Measurements from ENCODE around the gene IGFBP3.
A peak's percentile ranks its signal among the peaks of the same experiment; 100 is the strongest.

The IGFBP3 gene

GRCh38 chr7:45891462-45892402 lies 29.3 kb downstream of the IGFBP3 start:
- no peak for DNase-seq (ENCODE audit: low spot score)

- peak; percentile 54 for DNase-seq (ENCODE audit: low spot score)
Observed at GRCh38 chr7:45890902-45891461, 30.1 kb downstream of the IGFBP3 start.

GRCh38 chr7:45890125-45890901 lies 30.8 kb downstream of the IGFBP3 start:
- DNase-seq (ENCODE audit: low spot score): no peak

- DNase-seq (ENCODE audit: low spot score): no peak
Observed at GRCh38 chr7:45889367-45890067, 31.6 kb downstream of the IGFBP3 start.

GRCh38 chr7:45888993-45889366 lies 32.1 kb downstream of the IGFBP3 start:
- DNase-seq (ENCODE audit: low spot score): no peak

GRCh38 chr7:45888185-45888992 lies 32.7 kb downstream of the IGFBP3 start, which contains the start of gene IGFBP1:
IGFBP1 (plus strand) TSS chr7:45888488; CDS start chr7:45888653, 165 bp downstream.
- DNase-seq (ENCODE audit: low spot score): no peak

- no peak for DNase-seq (ENCODE audit: low spot score)
Observed at GRCh38 chr7:45886931-45887667, 34.0 kb downstream of the IGFBP3 start.

- no peak for DNase-seq (ENCODE audit: low spot score)
Observed at GRCh38 chr7:45885264-45885882, 35.7 kb downstream of the IGFBP3 start.

GRCh38 chr7:45884136-45884535 lies 36.9 kb downstream of the IGFBP3 start:
- no peak for DNase-seq (ENCODE audit: low spot score)

- DNase-seq (ENCODE audit: low spot score): no peak
Observed at GRCh38 chr7:45882465-45882810, 38.6 kb downstream of the IGFBP3 start.

- DNase-seq (ENCODE audit: low spot score): no peak
Observed at GRCh38 chr7:45881759-45882464, 39.2 kb downstream of the IGFBP3 start.

- DNase-seq (ENCODE audit: low spot score): no peak
Observed at GRCh38 chr7:45881280-45881758, 39.8 kb downstream of the IGFBP3 start.

- DNase-seq (ENCODE audit: low spot score): no peak
Observed at GRCh38 chr7:45880433-45880860, 40.6 kb downstream of the IGFBP3 start.

GRCh38 chr7:45878457-45879144 lies 42.5 kb downstream of the IGFBP3 start:
- DNase-seq (ENCODE audit: low spot score): no peak

- DNase-seq (ENCODE audit: low spot score): no peak
Observed at GRCh38 chr7:45876519-45876918, 44.6 kb downstream of the IGFBP3 start.

GRCh38 chr7:45874408-45875131 lies 46.5 kb downstream of the IGFBP3 start:
- no peak for DNase-seq (ENCODE audit: low spot score)

- DNase-seq (ENCODE audit: low spot score): no peak
Observed at GRCh38 chr7:45873355-45873754, 47.7 kb downstream of the IGFBP3 start.

- no peak for DNase-seq (ENCODE audit: low spot score)
Observed at GRCh38 chr7:45873035-45873354, 48.1 kb downstream of the IGFBP3 start, which contains the start of gene CCDC201. CCDC201 (minus strand) TSS chr7:45873082; CDS start chr7:45873007, 75 bp downstream.
